ENCODE measurements around the gene BCAT1.
"Not testable (repeated sequence)": the region's sequence is repeated elsewhere in the genome, so short reads cannot be mapped to it uniquely, and the experiment has no call there.

The BCAT1 gene

DNA sequence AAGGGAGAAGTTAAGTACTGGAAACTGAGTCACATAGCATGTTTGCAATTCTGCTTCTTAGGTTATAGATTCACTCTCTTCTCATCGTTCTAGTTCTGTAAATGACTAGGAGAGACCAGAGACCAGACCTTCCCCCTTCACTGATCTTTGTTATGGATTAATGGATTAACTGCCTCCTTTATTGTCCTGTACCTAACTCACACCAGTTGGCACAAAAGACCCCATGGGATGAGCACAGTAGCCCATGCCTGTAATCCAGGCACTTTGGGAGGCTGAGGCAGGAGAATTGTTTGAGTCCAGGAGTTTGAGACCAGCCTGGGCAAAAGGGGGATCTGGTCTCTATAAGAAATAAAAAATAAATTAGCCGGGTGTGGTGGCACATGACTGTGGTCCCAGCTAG is 20.8 kb downstream of the BCAT1 start:
- ATAC-seq (no peak), DNase-seq (no peak)
- Mint-ChIP-seq H3K4me1 (peaks cover 13% of the 10 kb centered on the region), H3K36me3 (ENCODE audit: low read depth) (peaks cover 8% of the 10 kb centered on the region), H3K4me3 (no peak overlapping the region), H3K27me3 (peaks cover 28% of the 10 kb centered on the region), H3K27ac (no peak overlapping the region), H3K9me3 (peaks cover 9% of the 10 kb centered on the region)

- not testable (repeated sequence) for H3K9me3 Mint-ChIP-seq, H3K27ac Mint-ChIP-seq, DNase-seq, ATAC-seq, H3K4me3 Mint-ChIP-seq
- Mint-ChIP-seq H3K27me3 (peaks cover 19% of the 10 kb centered on the region), H3K36me3 (ENCODE audit: low read depth) (peaks cover 14% of the 10 kb centered on the region), H3K4me1 (peaks cover 20% of the 10 kb centered on the region)
These were observed 22.8 kb downstream of the BCAT1 start for GRCh38 chr12:24926080-24926479.

DNA sequence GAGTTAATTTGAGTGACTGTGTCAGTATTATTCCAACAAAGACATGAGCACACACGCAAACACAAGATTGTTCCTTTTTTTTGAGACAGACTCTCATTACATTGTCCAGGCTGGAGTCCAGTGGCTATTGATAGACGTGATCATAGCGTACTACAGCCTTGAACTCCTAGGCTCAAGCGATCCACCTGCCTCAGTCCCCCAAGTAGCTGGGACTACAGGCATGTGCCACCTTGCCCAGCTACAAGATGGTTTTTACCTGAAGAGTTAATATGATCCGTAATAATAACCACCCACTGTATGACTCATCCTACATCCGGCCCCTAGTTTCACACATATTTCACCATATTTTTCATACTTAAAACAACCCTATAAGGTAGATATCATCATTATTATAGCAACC is 26.8 kb downstream of the BCAT1 start:
- DNase-seq, result no peak
- Mint-ChIP-seq H3K4me1 (peaks cover 48% of the 10 kb centered on the region), H3K27ac (peak overlapping the region; percentile 79), H3K36me3 (ENCODE audit: low read depth) (peaks cover 14% of the 10 kb centered on the region), H3K9me3 (peaks cover 9% of the 10 kb centered on the region), H3K4me3 (no peak overlapping the region), H3K27me3 (peaks cover 2% of the 10 kb centered on the region)
- ATAC-seq, result no peak

GRCh38 chr12:24921251-24922038 is 27.5 kb downstream of the BCAT1 start:
- H3K27me3 Mint-ChIP-seq, result peaks cover 2% of the 10 kb centered on the region
- peaks cover 14% of the 10 kb centered on the region for H3K36me3 Mint-ChIP-seq (ENCODE audit: low read depth)
- DNase-seq, result no peak
- no peak overlapping the region for H3K4me3 Mint-ChIP-seq
- ATAC-seq, result peak; percentile 73
- peaks cover 48% of the 10 kb centered on the region for H3K4me1 Mint-ChIP-seq
- peak overlapping the region; percentile 79 for H3K27ac Mint-ChIP-seq
- H3K9me3 Mint-ChIP-seq, result peaks cover 9% of the 10 kb centered on the region

DNA sequence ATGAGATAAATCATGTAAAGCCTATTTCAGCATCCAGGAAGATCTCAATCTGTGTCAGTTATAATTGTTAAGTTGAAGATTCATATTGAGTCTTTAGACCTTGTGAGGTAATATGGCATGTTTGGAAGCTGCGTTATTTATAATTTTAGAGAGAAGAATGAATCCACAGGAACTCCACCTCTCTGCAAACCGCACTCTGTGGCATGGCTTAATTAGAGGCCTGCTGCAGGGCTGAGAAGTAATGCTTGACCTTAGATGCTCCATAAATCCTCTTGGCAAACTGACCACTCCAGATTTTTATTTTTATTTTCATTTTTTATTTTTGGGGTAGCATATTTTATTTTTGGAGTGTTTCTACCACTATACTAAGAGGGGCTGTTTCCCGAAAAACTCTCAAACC is 28.8 kb downstream of the BCAT1 start:
- Mint-ChIP-seq H3K36me3 (ENCODE audit: low read depth) (peaks cover 13% of the 10 kb centered on the region), H3K27me3 (peaks cover 6% of the 10 kb centered on the region), H3K27ac (peak overlapping the region; percentile 79), H3K9me3 (peaks cover 7% of the 10 kb centered on the region), H3K4me1 (peaks cover 48% of the 10 kb centered on the region), H3K4me3 (no peak overlapping the region)
- no peak for ATAC-seq
- no peak for DNase-seq

GRCh38 chr12:24919346-24920001 is 29.4 kb downstream of the BCAT1 start:
- Mint-ChIP-seq H3K27me3 (peaks cover 7% of the 10 kb centered on the region), H3K9me3 (peaks cover under 1% of the 10 kb centered on the region), H3K4me1 (peaks cover 48% of the 10 kb centered on the region), H3K36me3 (ENCODE audit: low read depth) (peaks cover 9% of the 10 kb centered on the region), H3K4me3 (peak overlapping the region; percentile 11), H3K27ac (peak overlapping the region; percentile 60)
- ATAC-seq, result peak; percentile 69
- peak; percentile 29 for DNase-seq

DNA sequence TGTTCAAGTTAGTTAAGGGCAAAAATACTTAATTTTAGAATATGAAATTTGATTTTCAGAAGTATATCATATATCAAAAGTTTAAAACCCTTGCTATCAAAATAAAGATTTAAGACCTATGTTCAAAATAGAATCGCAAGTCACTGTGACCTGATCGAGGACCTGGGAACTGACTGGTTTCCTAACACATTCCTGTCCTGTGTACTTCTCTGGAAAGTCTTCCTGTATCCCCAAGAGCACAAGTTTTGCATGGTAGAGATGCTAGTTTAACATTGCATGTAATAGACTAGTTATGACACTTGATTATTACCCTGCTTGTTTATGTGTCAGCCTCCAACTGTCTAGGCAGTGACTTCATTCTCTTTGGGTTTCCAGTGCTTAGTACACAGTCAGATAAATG is 30.3 kb downstream of the BCAT1 start:
- no peak overlapping the region for H3K27ac Mint-ChIP-seq
- H3K9me3 Mint-ChIP-seq, result no peaks in the 10 kb centered on the region
- peaks cover 49% of the 10 kb centered on the region for H3K4me1 Mint-ChIP-seq
- DNase-seq (no peak), ATAC-seq (no peak)
- peaks cover 10% of the 10 kb centered on the region for H3K27me3 Mint-ChIP-seq
- no peak overlapping the region for H3K4me3 Mint-ChIP-seq
- H3K36me3 Mint-ChIP-seq (ENCODE audit: low read depth), result peaks cover 9% of the 10 kb centered on the region

- Mint-ChIP-seq H3K4me1 (peaks cover 25% of the 10 kb centered on the region), H3K4me3 (no peak overlapping the region), H3K27me3 (peaks cover 11% of the 10 kb centered on the region), H3K27ac (no peak overlapping the region), H3K36me3 (ENCODE audit: low read depth) (peaks cover 2% of the 10 kb centered on the region), H3K9me3 (no peaks in the 10 kb centered on the region)
- ATAC-seq (no peak), DNase-seq (no peak)
These were observed 33.4 kb downstream of the BCAT1 start for GRCh38 chr12:24915501-24915900.

DNA sequence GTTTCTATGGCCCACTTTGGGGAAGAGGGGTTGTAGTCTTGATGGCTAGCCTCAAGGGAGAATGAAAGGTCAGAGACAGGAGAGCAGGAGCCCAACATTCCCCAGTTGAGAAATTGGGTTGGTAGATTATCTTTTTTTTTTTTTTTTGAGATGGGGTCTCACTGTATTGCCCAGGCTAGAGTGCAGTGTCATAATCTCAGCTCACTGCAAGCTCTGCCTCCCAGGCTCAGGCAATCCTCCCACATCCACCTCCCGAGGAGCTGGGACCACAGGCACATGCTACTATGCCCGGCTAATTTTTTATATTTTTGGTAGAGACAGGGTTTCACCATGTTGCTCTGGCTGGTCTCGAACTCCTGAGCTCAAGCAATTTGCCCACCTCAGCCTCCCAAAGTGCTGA is 34.9 kb downstream of the BCAT1 start:
- no peak overlapping the region for H3K27ac Mint-ChIP-seq
- peaks cover 9% of the 10 kb centered on the region for H3K4me1 Mint-ChIP-seq
- no peak overlapping the region for H3K4me3 Mint-ChIP-seq
- H3K36me3 Mint-ChIP-seq (ENCODE audit: low read depth), result peaks cover 2% of the 10 kb centered on the region
- no peak for ATAC-seq
- H3K9me3 Mint-ChIP-seq, result no peaks in the 10 kb centered on the region
- H3K27me3 Mint-ChIP-seq, result peaks cover 11% of the 10 kb centered on the region
- no peak for DNase-seq

GRCh38 chr12:24913130-24913529 is 35.8 kb downstream of the BCAT1 start:
- Mint-ChIP-seq H3K4me1 (peaks cover 6% of the 10 kb centered on the region), H3K4me3 (no peak overlapping the region), H3K9me3 (no peaks in the 10 kb centered on the region), H3K27me3 (peaks cover 11% of the 10 kb centered on the region), H3K27ac (no peak overlapping the region), H3K36me3 (ENCODE audit: low read depth) (peaks cover 2% of the 10 kb centered on the region)
- DNase-seq, result no peak
- ATAC-seq, result no peak

DNA sequence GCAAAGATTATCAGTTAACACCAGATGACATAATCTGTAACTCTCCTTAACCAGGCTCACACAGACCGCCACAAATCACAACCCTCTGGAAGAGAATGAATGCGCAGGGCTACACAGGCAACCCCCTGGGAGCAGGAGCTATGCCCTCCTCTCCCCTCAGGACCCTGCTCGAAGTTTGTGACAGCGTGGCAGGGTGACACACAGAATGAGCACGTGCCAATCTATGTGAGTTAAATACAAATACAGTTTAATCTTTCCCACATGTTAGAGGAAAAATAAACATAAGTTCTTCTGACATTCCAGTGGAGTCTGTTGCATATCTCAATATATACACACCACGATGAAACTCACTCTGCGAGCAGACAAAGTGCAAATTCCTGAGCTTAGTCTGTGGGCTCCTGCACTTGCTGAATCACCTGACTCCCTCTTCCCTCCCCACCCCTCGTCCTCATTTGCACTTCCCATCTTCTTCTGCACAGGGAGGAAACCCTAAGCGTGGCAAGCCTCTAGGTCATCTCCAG is 37.6 kb downstream of the BCAT1 start:
- Mint-ChIP-seq H3K9me3 (no peaks in the 10 kb centered on the region), H3K27ac (no peak overlapping the region), H3K4me1 (peaks cover 2% of the 10 kb centered on the region), H3K4me3 (no peak overlapping the region), H3K27me3 (peaks cover 8% of the 10 kb centered on the region), H3K36me3 (ENCODE audit: low read depth) (no peaks in the 10 kb centered on the region)
- DNase-seq (no peak), ATAC-seq (no peak)

DNA sequence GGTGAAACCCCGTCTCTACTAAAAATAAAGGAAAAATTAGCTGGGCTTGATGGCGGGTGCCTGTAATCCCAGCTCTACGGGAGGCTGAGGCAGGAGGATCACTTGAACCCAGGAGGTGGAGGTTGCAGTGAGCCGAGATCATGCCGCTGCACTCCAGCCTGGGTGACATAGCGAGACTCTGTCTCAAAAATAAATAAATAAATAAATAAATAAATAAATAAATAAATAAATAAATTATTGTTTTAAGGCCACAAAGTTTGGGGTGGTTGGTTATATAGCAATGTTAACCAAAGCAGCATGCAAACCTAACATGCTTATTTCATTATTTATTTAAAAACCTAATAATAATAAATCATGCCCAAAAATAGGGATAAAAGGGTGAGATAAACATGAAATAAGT is 38.7 kb downstream of the BCAT1 start:
- H3K27me3 Mint-ChIP-seq; H3K27ac Mint-ChIP-seq; H3K4me3 Mint-ChIP-seq; DNase-seq; H3K9me3 Mint-ChIP-seq; ATAC-seq; H3K4me1 Mint-ChIP-seq; H3K36me3 Mint-ChIP-seq (ENCODE audit: low read depth): not testable (repeated sequence)

DNA sequence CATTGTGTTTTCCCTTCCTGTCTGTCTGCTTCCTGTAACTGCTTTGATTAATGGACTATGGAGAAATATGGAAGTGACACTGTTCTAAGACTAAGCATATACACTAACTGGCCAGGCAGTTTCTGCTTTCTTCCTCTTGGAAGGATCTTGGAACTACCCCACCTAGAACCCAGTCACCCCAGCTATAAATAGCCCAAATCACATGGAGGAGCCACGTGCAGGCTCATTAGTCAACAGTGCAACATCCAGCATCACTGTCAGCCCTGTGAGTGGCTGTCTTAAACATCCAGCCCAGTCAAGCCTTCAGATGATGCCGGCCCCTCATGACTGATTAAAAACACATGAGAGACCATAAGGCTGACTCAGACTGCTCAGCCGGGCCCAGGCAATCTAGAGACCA is 39.2 kb downstream of the BCAT1 start:
- Mint-ChIP-seq H3K27me3 (peaks cover 3% of the 10 kb centered on the region), H3K9me3 (no peaks in the 10 kb centered on the region), H3K27ac (no peak overlapping the region), H3K4me3 (no peak overlapping the region), H3K36me3 (ENCODE audit: low read depth) (no peaks in the 10 kb centered on the region), H3K4me1 (peaks cover 2% of the 10 kb centered on the region)
- no peak for ATAC-seq
- no peak for DNase-seq

- DNase-seq (no peak), ATAC-seq (no peak)
- no peak overlapping the region for H3K27ac Mint-ChIP-seq
- H3K27me3 Mint-ChIP-seq, result peaks cover 9% of the 10 kb centered on the region
- H3K36me3 Mint-ChIP-seq (ENCODE audit: low read depth), result no peaks in the 10 kb centered on the region
- H3K4me3 Mint-ChIP-seq, result no peak overlapping the region
- peaks cover 10% of the 10 kb centered on the region for H3K4me1 Mint-ChIP-seq
- no peaks in the 10 kb centered on the region for H3K9me3 Mint-ChIP-seq
These were observed 41.4 kb downstream of the BCAT1 start for GRCh38 chr12:24907464-24907863.

DNA sequence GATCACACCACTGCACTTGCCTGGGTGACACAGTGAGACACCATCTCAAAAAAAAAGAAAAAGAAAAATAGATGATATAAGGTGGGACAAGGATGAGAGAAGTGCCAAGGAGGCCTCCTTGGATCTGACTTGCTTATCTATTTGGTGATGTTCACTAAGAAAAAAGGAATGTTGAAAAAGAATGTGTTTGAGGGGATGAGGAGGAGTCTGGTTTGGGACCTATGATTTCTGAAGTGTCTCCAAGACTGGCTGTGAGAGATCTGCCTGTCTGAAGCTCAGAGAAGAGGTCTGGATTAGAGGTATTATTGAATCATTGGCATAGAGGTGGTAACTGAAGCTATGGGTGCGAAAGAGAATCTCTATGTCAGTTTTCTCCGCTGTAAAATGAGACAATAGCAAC is 42.8 kb downstream of the BCAT1 start:
- Mint-ChIP-seq H3K36me3 (ENCODE audit: low read depth) (no peaks in the 10 kb centered on the region), H3K4me3 (no peak overlapping the region), H3K27me3 (peaks cover 12% of the 10 kb centered on the region), H3K4me1 (peaks cover 23% of the 10 kb centered on the region), H3K27ac (no peak overlapping the region), H3K9me3 (no peaks in the 10 kb centered on the region)
- ATAC-seq (no peak), DNase-seq (no peak)
